ENCODE results near the gene SNAPC5. TPM values are rescaled to one million over a fixed set of nuclear protein-coding genes. Genes with fewer than 3 reads are reported as not detected.
"Not testable (repeated sequence)": the region's sequence is repeated elsewhere in the genome, so short reads cannot be mapped to it uniquely, and the experiment has no call there.

SNAPC5 gene
- total RNA-seq, 2 experiments from 2014 or later, result 23.4 to 25.3 TPM

DNA sequence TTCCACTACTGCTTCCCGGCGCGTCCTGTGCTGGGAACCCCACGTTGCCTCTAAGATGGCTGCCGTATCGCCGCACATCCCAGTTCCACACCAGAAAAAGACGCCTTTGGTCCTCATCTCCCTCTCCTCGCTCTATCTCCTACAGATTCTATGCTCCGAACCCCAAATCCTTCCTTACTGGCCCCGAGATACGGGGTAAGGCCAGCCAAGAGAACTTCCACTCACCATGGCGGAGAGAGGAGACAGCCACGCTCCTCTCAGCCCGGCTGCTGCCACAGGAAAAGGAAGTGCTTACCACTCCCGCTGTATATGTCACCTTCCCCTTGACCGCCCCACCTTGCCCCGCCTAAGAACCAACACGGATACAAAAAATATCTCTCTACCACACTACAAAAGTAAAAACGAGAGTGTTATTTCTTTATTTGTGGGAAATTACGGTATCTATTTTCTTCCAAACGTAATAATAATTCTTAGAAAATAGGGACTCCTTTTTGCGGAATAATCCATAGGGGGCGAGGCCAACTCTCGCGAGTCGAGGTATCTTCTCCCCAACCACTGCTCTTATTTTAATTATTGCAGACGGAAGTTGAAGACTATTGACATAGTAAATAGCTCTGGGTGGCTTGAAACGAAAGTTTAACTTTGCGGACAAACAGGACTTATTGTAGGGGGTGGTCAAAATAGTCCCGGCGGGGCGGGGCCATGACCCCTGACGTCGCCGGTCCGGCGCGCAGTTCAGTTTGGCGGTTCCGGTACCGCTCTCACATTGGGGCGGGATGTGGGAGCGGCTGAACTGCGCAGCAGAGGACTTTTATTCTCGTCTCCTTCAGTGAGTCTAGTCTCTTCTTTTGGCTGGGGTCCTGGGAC, 7.2 kb upstream of the SNAPC5 start, which contains the start of the genes RPL4 and ZWILCH:
Gene RPL4, minus strand, starts transcription at position 293 of the 867 bp plus-strand sequence. Its CDS starts 65 bp downstream, at position 228.
Gene ZWILCH, plus strand, starts transcription at position 764 of the 867 bp plus-strand sequence. Its CDS starts 13 bp downstream, at position 777.
- CTCF ChIA-PET, result interaction anchor here (1.4 to 3.2 kb wide), 3 partner anchors 7 to 118 kb away, joined by 5 to 18 read pairs (median 11); partner anchors contain the start of genes MAP2K1 and SNAPC5
- H3K9me3 Mint-ChIP-seq, result no peaks in the 10 kb centered on the region
- H3K27ac Mint-ChIP-seq, result peak within 1 kb of the TSS; percentile 95
- intact Hi-C loops (cut with micrococcal nuclease), result loop anchor here (1.0 to 5.0 kb wide), 4 partner anchors 7 to 637 kb away; partner anchors contain the start of genes MAP2K1, RAB11A, SNAPC5 and TIPIN
- peaks cover 51% of the 10 kb centered on the region for H3K36me3 Mint-ChIP-seq
- DNase-seq, result peak; percentile 82
- POLR2A ChIA-PET, result interaction anchor here (0.7 to 1.7 kb wide), 9 partner anchors 8 to 212 kb away, joined by 3 to 15 read pairs (median 3); partner anchors contain the start of genes DIS3L and MAP2K1
- peaks cover 49% of the 10 kb centered on the region for H3K4me1 Mint-ChIP-seq (ENCODE audit: low read depth)
- H3K4me3 Mint-ChIP-seq, result peak within 1 kb of the TSS; percentile 95
- no peaks in the 10 kb centered on the region for H3K27me3 Mint-ChIP-seq

DNA sequence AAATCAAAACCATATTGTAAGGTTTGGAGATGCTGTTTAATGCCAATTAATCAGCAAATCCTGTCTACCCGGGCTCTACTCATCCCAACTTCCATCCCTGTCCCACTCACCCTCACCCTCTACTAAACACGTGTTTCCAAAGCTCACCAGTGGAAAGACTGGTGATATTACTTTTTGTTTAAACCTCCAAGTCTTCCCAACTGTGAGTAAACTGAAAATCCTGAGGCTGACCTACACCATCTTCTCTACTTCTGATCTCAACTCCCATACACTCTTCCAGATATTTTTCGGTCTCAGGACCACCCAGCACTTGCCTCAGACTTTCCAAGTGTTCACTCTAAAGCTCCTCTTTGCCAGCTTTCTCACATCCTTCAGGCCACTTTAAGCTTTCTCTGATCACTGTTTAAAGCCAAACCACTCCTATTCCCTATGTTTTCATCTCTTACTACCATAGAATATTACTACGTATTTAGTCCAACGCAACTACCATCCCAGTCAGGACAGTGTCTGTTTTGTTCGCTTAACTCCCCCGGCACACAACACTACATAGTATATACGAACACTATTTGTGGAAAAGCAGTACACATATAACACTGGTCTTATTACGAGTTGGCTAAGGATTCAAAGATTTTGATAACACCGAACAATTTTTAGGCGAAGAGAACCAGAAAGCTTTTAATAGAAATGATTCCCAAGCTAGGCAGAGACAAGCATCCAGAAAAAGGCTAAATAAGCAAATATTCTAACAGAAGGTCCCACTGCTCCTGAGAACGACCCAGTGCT, 6.4 kb upstream of the SNAPC5 start:
- H3K4me1 Mint-ChIP-seq (ENCODE audit: low read depth), result peaks cover 54% of the 10 kb centered on the region
- intact Hi-C loops (cut with micrococcal nuclease), result loop anchor here (2.0 to 5.0 kb wide), 3 partner anchors 117 to 637 kb away; partner anchors contain the start of genes MAP2K1, RAB11A and TIPIN
- H3K36me3 Mint-ChIP-seq, result peaks cover 59% of the 10 kb centered on the region
- POLR2A ChIA-PET, result interaction anchor here (1.2 to 1.9 kb wide), 5 partner anchors 31 to 210 kb away, joined by 3 to 15 read pairs (median 3); partner anchors contain the start of genes DIS3L and MAP2K1
- DNase-seq, result no peak
- peak overlapping the region; percentile 95 for H3K27ac Mint-ChIP-seq
- no peaks in the 10 kb centered on the region for H3K27me3 Mint-ChIP-seq
- CTCF ChIA-PET, result interaction anchor here (0.7 to 2.2 kb wide), 2 partner anchors 116 to 148 kb away, joined by 3 to 11 read pairs; partner anchors contain the start of gene TIPIN
- peak overlapping the region; percentile 95 for H3K4me3 Mint-ChIP-seq
- H3K9me3 Mint-ChIP-seq, result no peaks in the 10 kb centered on the region

DNA sequence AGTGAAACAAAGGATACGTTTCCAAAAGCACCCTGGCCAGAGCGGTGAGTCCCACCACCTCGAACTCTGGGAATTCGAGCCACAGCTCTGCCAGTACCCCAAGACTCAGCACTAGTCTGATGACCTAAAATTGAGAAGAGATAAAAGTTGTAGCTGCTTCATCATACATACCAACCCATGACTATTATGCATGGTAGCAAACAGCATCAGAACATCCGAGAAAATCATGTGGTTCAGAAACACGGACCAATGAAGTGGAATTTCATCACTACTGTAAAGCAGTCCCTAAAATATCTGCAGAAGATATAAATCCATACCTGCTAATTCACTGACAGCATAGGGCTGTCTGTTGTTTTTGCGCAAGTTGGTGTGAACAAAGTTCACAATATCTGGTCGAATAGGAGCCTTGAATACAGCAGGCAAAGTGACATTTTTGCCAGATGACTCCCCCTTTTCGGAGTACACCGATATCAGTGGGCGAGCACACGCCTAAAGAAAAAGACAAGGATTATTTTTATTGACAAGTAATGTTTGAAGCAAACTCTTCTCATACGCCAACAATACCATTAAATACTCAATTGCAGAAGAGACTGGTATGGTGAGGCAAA, 5.6 kb upstream of the SNAPC5 start:
- POLR2A ChIA-PET, result interaction anchor here (0.6 to 1.9 kb wide), 5 partner anchors 21 to 209 kb away, joined by 3 to 6 read pairs (median 3); partner anchors contain the start of genes DIS3L and MAP2K1
- not testable (repeated sequence) for H3K9me3 Mint-ChIP-seq, DNase-seq, H3K27me3 Mint-ChIP-seq
- peak overlapping the region; percentile 95 for H3K4me3 Mint-ChIP-seq
- intact Hi-C loops (cut with micrococcal nuclease), result loop anchor here (5.0 kb wide), 1 partner anchor 636 kb away; the partner anchor contains the start of gene RAB11A
- H3K27ac Mint-ChIP-seq, result peak overlapping the region; percentile 95
- CTCF ChIA-PET, result interaction anchor here (0.7 to 2.2 kb wide), 2 partner anchors 115 to 147 kb away, joined by 3 to 11 read pairs; partner anchors contain the start of gene TIPIN
- peaks cover 53% of the 10 kb centered on the region for H3K4me1 Mint-ChIP-seq (ENCODE audit: low read depth)
- peaks cover 64% of the 10 kb centered on the region for H3K36me3 Mint-ChIP-seq

DNA sequence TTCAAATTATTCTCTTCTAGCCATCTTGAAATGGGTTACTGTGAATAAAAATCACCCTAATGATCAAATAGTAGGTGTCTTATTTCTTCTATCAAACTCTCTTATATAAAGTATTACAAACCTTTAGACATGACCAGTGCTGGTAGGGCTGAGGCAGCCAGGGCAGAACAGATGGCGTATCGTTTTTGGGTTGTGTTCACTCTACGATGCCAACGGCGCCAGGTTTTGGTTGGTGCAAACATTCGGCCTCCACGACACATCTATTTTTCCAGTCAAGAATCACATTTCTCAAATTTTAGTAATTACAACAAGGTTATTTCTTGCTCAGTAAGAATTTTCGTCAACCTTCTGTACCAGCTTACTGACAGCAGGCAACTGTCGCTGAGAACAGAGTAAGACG, 4.9 kb upstream of the SNAPC5 start:
- no peaks in the 10 kb centered on the region for H3K27me3 Mint-ChIP-seq
- CTCF ChIA-PET, result no interaction called here
- peaks cover 71% of the 10 kb centered on the region for H3K36me3 Mint-ChIP-seq
- peak overlapping the region; percentile 95 for H3K4me3 Mint-ChIP-seq
- intact Hi-C loops (cut with micrococcal nuclease), result loop anchor here (5.0 kb wide), 1 partner anchor 635 kb away; the partner anchor contains the start of gene RAB11A
- no peaks in the 10 kb centered on the region for H3K9me3 Mint-ChIP-seq
- peak overlapping the region; percentile 95 for H3K27ac Mint-ChIP-seq
- POLR2A ChIA-PET, result interaction anchor here (0.6 to 1.9 kb wide), 2 partner anchors 21 to 116 kb away, joined by 3 to 6 read pairs; partner anchors contain the start of gene MAP2K1
- H3K4me1 Mint-ChIP-seq (ENCODE audit: low read depth), result peaks cover 57% of the 10 kb centered on the region
- DNase-seq, result no peak

DNA sequence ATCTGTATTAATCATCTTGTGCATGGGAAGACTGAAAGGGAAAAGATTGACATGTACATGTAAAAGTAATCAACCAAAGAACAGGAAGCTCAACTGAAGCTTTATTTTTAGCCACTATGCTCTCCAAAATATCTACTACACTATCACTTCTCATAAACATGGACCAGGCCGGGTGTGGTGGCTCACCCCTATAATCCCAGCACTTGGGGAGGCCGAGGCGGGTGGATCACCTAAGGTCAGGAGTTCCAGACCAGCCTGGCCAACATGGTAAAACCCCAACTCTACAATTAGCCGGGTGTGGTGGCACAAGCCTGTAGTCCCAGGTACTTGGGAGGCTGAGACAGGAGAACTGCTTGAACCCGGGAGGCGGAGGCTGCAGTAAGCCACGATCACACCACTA, 2.8 kb upstream of the SNAPC5 start:
- peaks cover 82% of the 10 kb centered on the region for H3K36me3 Mint-ChIP-seq
- intact Hi-C loops (cut with micrococcal nuclease), result loop anchor here (5.0 kb wide), 1 partner anchor 633 kb away; the partner anchor contains the start of gene RAB11A
- not testable (repeated sequence) for H3K9me3 Mint-ChIP-seq, DNase-seq, H3K27me3 Mint-ChIP-seq
- H3K4me1 Mint-ChIP-seq (ENCODE audit: low read depth), result peaks cover 56% of the 10 kb centered on the region
- CTCF ChIA-PET, result interaction anchor here (1.2 to 5.1 kb wide), 2 partner anchors 114 to 145 kb away, joined by 4 to 43 read pairs; partner anchors contain the start of genes MAP2K1 and TIPIN
- peak overlapping the region; percentile 95 for H3K27ac Mint-ChIP-seq
- H3K4me3 Mint-ChIP-seq, result peak overlapping the region; percentile 6
- POLR2A ChIA-PET, result interaction anchor here (1.9 to 5.2 kb wide), 2 partner anchors 9 to 114 kb away, joined by 5 to 48 read pairs; partner anchors contain the start of gene MAP2K1

DNA sequence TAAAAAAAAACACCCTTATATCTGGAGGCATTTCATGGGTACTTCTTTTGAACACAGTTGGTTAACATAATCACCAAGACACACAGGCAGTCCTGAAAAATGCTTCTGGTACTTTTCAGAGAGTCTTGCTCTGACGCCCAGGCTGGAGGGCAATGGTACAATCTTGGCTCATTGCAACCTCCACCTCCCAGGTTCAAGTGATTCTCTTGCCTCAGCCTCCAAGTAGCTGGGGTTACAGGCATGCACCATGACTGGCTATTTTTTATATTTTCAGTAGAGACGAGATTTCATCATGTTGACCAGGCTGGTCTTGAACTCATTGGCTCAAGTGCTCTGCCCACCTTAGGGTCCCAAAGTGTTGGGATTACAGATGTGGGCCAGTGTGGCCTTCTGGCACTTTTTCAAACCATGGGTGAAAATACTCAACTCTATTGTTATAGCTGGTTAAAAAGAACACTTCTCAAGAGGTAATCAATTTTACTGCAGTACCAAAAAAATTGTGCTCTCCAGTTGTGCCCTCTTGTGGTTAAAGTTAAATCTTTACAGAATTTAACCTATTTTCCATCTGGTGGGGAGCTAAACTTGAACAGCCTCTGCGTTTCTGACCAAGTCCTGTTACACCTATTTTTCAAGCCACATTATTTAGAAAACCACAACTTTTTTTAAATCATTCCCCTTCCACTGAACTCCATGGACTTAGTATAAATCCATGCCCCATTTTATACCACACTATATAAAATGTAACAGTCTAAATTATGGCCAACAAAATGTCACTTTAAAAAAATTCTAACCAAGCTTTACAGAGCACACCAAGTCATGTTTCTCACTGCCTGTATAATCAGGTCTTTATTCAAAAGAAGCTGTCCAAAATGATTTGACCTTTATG, 1.2 kb upstream of the SNAPC5 start:
- peaks cover 65% of the 10 kb centered on the region for H3K4me1 Mint-ChIP-seq (ENCODE audit: low read depth)
- intact Hi-C loops (cut with micrococcal nuclease), result loop anchor here (2.0 to 5.0 kb wide), 3 partner anchors 126 to 246 kb away; partner anchors contain the start of genes DIS3L and MEGF11
- peaks cover 85% of the 10 kb centered on the region for H3K36me3 Mint-ChIP-seq
- ChIA-PET POLR2A (interaction anchor here (1.0 to 5.2 kb wide), 5 partner anchors 10 to 207 kb away, joined by 3 to 48 read pairs (median 5); partner anchors contain the start of genes MAP2K1 and TIPIN), CTCF (interaction anchor here (0.7 to 5.1 kb wide), 15 partner anchors 9 to 630 kb away, joined by 3 to 74 read pairs (median 5); partner anchors contain the start of genes MAP2K1, RAB11A and TIPIN)
- peak overlapping the region; percentile 92 for H3K27ac Mint-ChIP-seq
- no peaks in the 10 kb centered on the region for H3K9me3 Mint-ChIP-seq
- no peak overlapping the region for H3K4me3 Mint-ChIP-seq
- no peaks in the 10 kb centered on the region for H3K27me3 Mint-ChIP-seq
- no peak for DNase-seq

DNA sequence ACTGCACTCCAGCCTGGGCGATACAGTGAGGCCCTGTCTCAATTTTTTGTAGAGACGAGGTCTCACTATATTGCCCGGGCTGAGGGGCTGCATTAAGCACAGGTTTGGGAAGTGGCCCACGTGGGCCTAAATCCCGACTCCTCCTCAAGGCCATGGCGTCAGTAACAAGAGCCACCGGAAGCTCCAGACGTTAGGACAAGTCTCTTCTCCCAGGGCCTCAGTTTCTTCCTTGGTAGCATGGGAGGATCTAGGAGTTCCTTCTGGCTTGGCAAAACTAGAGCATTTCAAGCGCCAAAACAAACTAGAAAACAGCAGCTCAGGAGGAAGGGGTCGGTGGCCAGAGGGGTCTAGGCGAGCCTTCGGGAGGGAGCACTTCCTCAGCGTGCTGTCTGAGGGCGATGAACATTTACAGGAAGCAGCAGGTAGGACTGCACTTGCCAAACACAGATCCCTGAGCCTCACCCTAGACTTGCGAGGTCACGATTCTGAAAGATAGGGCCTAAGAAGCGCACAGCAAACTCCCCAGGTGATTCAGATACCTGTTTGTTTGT, 536 bp downstream of the SNAPC5 start:
- peaks cover 74% of the 10 kb centered on the region for H3K36me3 Mint-ChIP-seq
- H3K4me3 Mint-ChIP-seq, result peak overlapping the region; percentile 88

DNA sequence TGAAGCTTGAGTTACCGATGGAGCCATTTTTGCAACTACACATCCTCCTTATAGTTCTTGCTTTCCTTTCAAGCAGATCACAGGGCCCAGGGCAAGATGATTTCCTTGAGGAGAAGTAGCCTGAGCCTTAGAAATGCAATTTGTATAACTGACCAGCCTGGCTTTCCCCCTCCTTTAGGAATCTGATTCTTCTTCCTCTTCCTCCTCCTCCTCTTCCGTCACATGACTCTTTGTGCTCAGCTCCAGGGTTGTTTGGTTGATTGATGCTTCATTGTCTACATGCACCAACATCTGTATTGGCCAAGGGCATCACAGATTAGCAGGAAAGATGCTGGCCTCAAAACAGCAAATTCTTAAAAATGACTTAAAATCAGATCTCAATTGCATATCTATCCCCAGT, 3.3 kb downstream of the SNAPC5 start:
- peaks cover 56% of the 10 kb centered on the region for H3K36me3 Mint-ChIP-seq
- H3K27ac Mint-ChIP-seq, result peak overlapping the region; percentile 42
- no peaks in the 10 kb centered on the region for H3K9me3 Mint-ChIP-seq
- H3K27me3 Mint-ChIP-seq, result no peaks in the 10 kb centered on the region
- intact Hi-C loops (cut with micrococcal nuclease), result no loop called here
- ChIA-PET POLR2A (interaction anchor here (1.1 kb wide), 1 partner anchor 11 kb away, joined by 4 read pairs; the partner anchor contains the start of gene ZWILCH), CTCF (no interaction called here)
- no peak for DNase-seq
- no peak overlapping the region for H3K4me3 Mint-ChIP-seq
- H3K4me1 Mint-ChIP-seq (ENCODE audit: low read depth), result peaks cover 32% of the 10 kb centered on the region

More for the DNA sequence above, 536 bp downstream of the SNAPC5 start:
- peak overlapping the region; percentile 92 for H3K27ac Mint-ChIP-seq
- no peak for DNase-seq
- CTCF ChIA-PET, result interaction anchor here (1.0 to 5.1 kb wide), 13 partner anchors 9 to 202 kb away, joined by 3 to 74 read pairs (median 7); partner anchors contain the start of genes MAP2K1, TIPIN and ZWILCH
- no peaks in the 10 kb centered on the region for H3K27me3 Mint-ChIP-seq
- H3K4me1 Mint-ChIP-seq (ENCODE audit: low read depth), result peaks cover 58% of the 10 kb centered on the region
- intact Hi-C loops (cut with micrococcal nuclease), result loop anchor here (1.0 to 5.0 kb wide), 6 partner anchors 8 to 980 kb away; partner anchors contain the start of genes DPP8, MEGF11, TIPIN and ZWILCH
- POLR2A ChIA-PET, result interaction anchor here (0.7 to 5.2 kb wide), 9 partner anchors 8 to 205 kb away, joined by 3 to 48 read pairs (median 5); partner anchors contain the start of genes MAP2K1, RPL4, TIPIN and ZWILCH
- H3K9me3 Mint-ChIP-seq, result no peaks in the 10 kb centered on the region

DNA sequence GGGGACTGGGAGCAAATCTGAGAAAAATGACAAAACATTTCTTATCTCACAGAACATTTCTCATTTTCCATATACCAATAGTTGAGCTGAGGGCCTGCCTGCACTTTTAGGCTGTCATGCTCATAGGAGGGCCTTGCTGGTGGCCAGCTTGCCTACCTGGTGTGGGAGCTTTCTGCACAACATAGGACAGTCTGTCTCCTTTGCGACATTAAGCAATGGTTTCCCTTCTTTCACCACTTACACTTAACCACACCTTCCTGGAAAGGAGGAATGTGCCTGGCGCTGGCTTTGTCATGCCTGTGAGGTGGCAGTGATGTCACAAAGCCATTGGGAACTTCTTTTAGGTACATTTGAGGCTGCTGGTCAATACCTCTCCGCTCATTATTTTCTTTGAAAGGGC, 5.7 kb downstream of the SNAPC5 start:
- no peak for DNase-seq
- Mint-ChIP-seq H3K4me3 (no peak overlapping the region), H3K27ac (peak overlapping the region; percentile 52), H3K27me3 (no peaks in the 10 kb centered on the region), H3K4me1 (ENCODE audit: low read depth) (peaks cover 23% of the 10 kb centered on the region), H3K36me3 (peaks cover 45% of the 10 kb centered on the region), H3K9me3 (no peaks in the 10 kb centered on the region)
- POLR2A ChIA-PET, result interaction anchor here (1.2 kb wide), 1 partner anchor 20 kb away, joined by 3 read pairs; no protein-coding TSS in a partner anchor
- CTCF ChIA-PET, result no interaction called here
- intact Hi-C loops (cut with micrococcal nuclease), result no loop called here

Measured in activated CD4-positive, alpha-beta memory T cell treated with anti-CD3 and anti-CD28 coated beads for 36 hours (primary cell).